ENCODE results near the gene RTN4RL1.

The RTN4RL1 gene

DNA sequence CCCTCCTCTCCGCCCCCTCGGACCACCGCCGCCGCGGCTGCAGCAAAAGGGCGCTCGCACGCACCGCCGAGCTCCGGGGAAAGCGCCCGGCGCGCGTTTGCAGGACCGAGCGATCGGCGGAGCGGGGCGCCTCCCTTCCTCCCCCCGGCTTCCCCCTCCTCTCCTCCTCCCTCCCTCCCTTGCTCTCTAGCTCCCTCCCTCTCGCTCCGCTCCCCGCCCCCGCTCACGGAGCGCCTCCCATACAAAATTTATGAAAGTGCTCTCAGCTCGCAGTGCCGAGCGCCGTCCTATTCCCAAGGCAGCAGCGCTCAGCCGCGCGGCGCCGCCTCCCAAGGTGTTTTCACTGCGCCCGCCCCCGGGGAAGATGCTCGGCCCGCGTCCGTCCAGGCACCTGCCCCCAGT lies at the start of gene RTN4RL1:
RTN4RL1 (minus strand) TSS at position 115 of the 402 bp plus-strand sequence. CDS start 469 bp downstream, outside the sequence.
- DNase-seq = peak; percentile 59

DNA sequence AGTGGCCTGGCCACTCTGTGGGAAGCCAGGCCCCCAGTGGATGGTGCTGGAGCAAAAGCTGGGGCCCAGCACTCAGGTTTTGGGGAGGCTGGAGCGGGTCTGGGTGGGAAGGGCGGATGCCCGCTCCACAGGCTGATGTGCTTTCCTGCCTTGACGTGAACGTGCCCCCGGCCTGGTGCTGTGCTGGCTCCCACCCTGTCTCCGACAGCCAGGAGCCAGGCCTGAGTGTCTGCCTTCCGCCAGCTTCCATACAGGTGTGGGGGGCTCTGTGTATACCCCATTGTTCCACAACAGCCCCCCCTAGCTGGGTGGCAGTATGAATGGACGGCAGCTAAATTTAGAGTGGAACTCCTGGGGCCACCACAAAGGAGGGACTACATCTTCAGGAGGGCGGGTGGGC lies 49.8 kb upstream of the RTN4RL1 start:
- DNase-seq = no peak

DNA sequence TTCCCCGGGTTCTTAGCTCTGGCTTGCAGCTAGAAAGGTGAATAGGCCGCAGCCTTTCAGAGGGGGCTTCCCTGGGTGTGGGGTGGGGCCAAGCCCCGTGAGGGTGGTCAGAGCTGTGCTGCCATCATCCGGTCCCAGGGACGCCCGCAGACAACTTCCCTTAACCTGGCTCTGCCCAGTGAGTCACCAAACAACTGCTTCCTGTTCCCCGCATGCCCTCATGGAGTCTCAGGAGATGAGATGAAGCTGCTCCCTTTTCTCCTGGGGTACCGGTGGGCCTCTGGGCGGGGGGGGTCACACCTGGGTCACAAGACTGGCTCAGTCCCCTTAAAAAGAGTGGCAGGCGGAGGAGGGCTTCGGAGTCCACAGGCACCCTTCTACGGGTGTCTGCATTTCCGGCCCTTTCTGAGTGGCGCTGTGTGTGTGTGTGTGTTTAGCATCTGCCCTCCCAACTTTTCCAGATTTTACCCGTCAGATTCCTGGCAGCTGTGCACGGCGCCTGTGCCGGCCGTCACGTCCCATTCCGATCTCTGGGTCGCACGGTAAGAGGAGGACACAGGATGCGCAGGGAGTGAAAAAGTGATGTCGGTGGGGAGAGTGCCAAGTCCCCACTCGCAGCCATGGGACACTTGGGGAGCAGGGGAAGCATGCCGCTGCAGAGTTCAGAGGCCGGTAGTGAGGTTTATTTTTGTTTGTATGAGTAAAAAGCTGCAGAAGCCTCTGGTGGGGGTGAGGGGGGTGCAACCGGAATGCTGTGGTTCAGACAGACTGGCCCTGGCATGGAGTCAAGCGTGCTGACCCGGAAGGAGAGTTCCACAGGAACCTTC lies 46.5 kb upstream of the RTN4RL1 start:
- DNase-seq = no peak

GRCh38 chr17:2071024-2071385 lies 45.9 kb upstream of the RTN4RL1 start:
- no peak for DNase-seq

DNA sequence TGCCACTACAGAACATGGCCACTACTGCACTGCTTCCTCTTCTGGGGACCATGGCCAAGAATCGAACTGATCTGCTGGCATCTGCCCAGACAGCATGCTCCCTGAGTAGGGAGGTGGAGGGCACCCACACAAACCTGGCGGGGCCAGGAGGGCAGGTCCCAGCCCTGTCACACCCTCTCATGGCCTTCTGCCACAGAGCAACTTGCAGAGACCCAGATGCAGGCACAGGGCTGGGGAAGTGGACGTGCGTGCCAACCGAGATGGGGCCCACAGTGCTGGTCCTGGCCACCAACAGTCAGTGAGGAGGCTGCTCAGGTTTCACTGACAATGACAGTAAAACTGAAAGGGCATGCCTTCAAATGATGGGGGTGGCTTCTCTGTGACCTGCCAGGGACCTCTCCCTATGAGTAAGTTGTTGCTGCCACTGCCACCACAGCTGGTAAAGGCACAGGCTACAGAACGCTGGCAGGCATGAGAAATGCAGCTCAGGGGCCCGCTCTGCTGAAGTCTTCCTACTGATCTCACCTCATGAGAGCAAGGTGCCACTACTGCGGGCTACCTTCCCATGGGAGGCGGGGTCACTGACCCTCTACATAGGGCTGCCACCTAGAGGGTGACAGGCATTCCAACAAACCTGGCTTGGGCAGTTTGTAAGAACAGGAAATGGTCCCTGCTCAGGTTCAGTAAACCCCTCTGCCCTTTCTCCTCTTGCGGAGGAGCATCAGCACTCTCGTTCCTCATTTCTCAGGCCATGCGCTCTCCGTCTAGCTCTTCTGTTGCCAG lies 45.3 kb upstream of the RTN4RL1 start:
- DNase-seq = no peak

DNA sequence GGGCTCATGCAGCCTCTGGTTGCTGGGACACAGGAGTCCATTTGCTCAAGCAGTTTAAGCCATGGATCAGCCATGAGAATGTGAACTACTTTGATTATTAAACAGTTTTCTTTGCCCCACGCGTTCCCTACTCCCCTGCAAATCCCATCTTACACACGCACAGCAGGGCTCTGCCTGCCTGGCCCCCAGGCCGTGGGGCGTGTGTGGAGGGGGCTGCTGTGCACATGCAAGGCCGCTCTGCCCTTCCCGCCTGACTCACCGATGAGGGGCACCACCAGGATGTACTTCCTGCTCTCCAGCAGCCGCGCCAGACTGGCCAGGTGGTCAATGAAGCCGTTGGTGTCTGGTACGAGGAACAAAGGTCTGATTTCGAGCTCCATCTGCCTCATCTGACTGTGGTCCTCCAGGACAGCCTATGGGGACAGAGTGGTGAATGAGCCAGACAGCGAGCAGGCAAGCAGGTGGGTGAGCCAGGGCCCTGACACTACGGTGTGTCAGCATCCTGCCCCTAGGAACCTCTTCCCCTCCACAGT lies 43.5 kb upstream of the RTN4RL1 start:
- no peak for DNase-seq

- no peak for DNase-seq
Measured at GRCh38 chr17:2068031-2068518, 42.9 kb upstream of the RTN4RL1 start.

GRCh38 chr17:2067608-2068024 lies 42.5 kb upstream of the RTN4RL1 start:
- DNase-seq = no peak

DNA sequence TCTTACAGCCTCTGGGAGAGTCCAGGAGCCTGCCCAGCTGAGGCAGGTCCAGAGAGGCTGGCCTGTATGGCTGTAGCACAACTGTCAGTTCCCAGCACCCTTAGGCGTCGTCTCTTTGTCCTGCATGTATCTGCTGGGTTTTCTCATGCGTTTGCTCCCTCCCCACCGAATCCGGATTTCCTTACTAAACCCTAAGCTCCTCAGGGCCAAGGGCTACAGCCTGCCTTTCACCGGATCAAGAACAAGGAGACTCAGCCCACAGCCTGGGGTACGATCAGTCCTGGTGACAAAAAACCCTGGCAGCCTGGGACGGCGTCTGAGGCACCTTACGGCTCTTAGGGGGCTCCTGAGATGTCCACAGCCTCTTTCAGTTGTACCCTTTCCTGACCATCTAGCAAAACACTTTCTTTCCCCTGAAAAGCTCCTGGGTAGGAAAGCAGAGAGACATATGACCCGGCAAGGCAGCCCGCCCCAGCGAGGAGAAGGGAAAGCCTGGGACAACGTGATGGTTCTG lies 42.0 kb upstream of the RTN4RL1 start:
- no peak for DNase-seq

DNA sequence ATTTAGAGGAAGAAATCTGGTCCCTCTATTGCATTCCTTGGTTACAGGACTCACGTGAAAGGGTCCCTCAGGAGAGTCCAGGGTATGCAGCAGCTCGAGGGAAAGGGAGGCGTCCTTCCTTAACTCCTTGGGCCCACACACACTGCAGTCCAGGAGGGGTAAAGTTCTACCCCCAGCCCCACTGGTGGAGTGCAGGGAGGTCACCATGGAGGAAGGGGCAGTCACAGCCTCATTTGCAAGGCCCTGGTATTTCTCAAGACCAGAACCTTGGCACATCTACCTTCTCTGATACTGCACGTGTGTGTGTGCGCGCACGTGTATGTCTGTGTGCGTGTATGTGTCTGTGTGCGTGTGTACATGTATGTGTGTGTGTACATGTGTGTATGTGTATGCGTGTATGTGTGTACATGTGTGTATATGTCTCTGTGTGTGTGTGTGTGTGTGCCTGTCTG lies 40.8 kb upstream of the RTN4RL1 start:
- no peak for DNase-seq

DNA sequence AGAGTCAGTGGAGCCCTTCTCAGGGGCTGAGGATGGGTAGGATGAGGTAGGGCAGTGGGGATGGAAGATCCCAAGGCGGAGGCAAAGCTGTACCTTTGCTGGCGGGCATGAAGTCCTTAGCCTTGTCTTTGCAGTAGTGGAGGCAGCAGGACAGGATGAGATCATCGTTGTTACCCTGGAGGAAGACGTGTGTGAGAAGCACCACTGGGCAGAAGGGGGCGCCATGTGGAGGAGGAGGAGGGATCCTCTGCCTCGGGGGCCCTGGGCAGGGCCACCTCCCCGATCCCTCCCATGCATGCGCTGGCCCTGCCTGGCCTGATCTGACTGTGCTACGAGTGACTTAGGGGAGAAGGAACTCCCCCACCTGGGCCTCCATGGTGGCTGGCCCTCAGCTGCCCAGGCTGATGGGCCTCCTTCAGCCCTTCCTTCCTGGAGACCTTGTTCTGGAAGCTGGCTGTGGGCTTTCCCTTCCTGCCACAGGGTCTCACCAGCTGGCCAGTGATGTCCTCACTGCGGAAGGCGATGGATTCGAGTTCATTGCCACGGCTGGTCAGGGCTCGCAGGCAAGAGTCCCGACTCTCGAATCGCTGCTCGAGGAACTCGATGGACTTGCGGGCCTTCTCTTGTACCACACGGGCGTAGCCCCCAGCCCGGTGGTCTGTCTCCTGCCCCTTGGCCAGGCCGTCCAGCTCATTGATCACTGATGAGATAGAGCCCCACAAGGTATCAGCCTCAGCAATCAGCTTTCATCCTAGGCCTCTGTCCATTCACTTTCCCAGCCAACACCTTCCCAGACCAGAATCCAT lies 40.0 kb upstream of the RTN4RL1 start:
- DNase-seq = no peak

DNA sequence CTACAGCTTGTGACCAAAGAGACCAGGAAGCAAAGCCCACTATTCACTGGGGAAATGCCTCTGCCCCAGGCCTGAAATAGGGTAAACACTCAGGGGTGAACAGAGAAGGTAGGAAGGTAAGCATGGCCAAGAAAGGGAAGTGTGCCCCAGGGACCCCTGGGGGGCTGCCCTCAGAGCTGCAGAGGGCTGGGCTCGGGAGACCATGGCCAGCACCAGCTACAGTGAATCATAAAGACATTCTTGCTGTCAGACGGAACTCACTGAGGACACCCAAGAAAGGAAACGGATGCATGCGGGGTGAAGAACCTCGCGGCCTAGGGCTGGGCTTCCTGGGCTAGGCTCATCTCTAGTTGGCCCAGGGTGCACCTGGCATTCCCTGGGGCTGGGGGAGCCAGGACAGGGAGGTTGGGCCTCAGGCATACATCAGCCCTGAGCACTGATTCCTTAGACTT lies 39.4 kb upstream of the RTN4RL1 start:
- no peak for DNase-seq

DNA sequence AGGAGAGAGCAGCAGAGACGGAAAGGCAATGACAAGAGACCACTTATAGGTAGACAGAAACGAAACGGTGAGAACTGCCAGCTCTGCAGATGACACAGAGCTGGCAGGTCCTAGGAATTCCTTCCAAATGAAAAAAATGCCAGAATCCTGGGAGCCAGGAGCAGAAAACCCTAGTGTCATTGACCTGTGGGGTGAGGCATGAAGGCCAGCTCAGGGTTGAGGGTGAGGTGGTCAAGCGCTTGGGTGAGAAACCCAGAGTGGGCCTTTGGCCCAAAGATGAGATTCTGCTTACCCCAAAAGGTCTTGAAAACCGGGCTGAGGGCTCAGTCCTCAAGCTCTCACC lies 39.0 kb upstream of the RTN4RL1 start:
- DNase-seq = no peak

GRCh38 chr17:2063261-2064146 lies 38.4 kb upstream of the RTN4RL1 start:
- DNase-seq = no peak

GRCh38 chr17:2062571-2063183 lies 37.5 kb upstream of the RTN4RL1 start:
- DNase-seq = no peak

- no peak for DNase-seq
Measured at GRCh38 chr17:2061441-2061958, 36.4 kb upstream of the RTN4RL1 start.

GRCh38 chr17:2060681-2061440 lies 35.7 kb upstream of the RTN4RL1 start:
- DNase-seq = no peak

DNA sequence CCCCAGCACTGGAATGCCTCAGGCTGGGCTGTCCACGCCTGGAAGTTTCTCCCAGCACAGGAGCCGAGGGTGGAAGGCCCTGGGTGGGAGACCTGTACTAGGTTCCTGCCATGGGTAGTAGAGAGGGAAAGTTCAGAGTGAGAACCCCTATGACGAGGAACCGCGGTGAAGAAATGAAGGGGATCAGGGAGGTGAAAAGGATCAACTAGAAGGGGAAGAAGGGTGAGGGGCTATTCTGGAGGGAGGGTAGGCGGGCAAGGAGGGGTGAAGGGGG lies 35.2 kb upstream of the RTN4RL1 start:
- DNase-seq = no peak

- DNase-seq = no peak
Measured at GRCh38 chr17:2059547-2060384, 34.6 kb upstream of the RTN4RL1 start.
